ENCODE data around the gene CRYGN.

CRYGN gene

GRCh38 chr7:151410405-151411390 is 29.2 kb downstream of the CRYGN start:
- TF ChIP-seq REST (IDR thresholded peaks at IDR 0.05; ENCODE audit: insufficient replicate concordance, low read depth) (no peak), CTCF (IDR thresholded peaks at IDR 0.05; ENCODE audit: insufficient read depth, low read length) (no peak), SPI1 (IDR thresholded peaks at IDR 0.05; ENCODE audit: borderline replicate concordance, low read depth) (no peak), GABPA (IDR thresholded peaks at IDR 0.05; ENCODE audit: low read depth) (no peak), POLR2AphosphoS5 (IDR thresholded peaks at IDR 0.05; ENCODE audit: low read depth) (no peak)
- DNase-seq (ENCODE audit: low read depth in 1 of 2, low spot score in 1 of 2): no peak
- H3K4me3 ChIP-seq (replicated peaks; ENCODE audit: insufficient read depth, low read length): no peak overlapping the region
- peaks cover 29% of the 10 kb centered on the region for H3K27me3 ChIP-seq (ENCODE audit: insufficient read depth, poor library complexity, severe bottlenecking)
- H3K27ac ChIP-seq (replicated peaks): no peak overlapping the region

GRCh38 chr7:151409667-151410404 is 30.1 kb downstream of the CRYGN start, which contains the start of gene WDR86:
Gene WDR86, minus strand, starts transcription at chr7:151410038. Its CDS starts 449 bp downstream, at chr7:151409589.
- no peak for DNase-seq (ENCODE audit: low read depth in 1 of 2, low spot score in 1 of 2)
- TF ChIP-seq GABPA (IDR thresholded peaks at IDR 0.05; ENCODE audit: low read depth) (no peak), REST (IDR thresholded peaks at IDR 0.05; ENCODE audit: insufficient replicate concordance, low read depth) (no peak), SPI1 (IDR thresholded peaks at IDR 0.05; ENCODE audit: borderline replicate concordance, low read depth) (no peak), POLR2AphosphoS5 (IDR thresholded peaks at IDR 0.05; ENCODE audit: low read depth) (no peak), CTCF (IDR thresholded peaks at IDR 0.05; ENCODE audit: insufficient read depth, low read length) (no peak)
- Histone ChIP-seq H3K27ac (replicated peaks) (no peak within 1 kb of the TSS), H3K4me3 (replicated peaks; ENCODE audit: insufficient read depth, low read length) (no peak within 1 kb of the TSS), H3K27me3 (ENCODE audit: insufficient read depth, poor library complexity, severe bottlenecking) (peaks cover 29% of the 10 kb centered on the region)

- peaks cover 29% of the 10 kb centered on the region for H3K27me3 ChIP-seq (ENCODE audit: insufficient read depth, poor library complexity, severe bottlenecking)
Measured at GRCh38 chr7:151408839-151409666, 30.9 kb downstream of the CRYGN start.

More at GRCh38 chr7:151408839-151409666, 30.9 kb downstream of the CRYGN start:
- no peak for TF ChIP-seq POLR2AphosphoS5 (IDR thresholded peaks at IDR 0.05; ENCODE audit: low read depth)
- no peak for TF ChIP-seq REST (IDR thresholded peaks at IDR 0.05; ENCODE audit: insufficient replicate concordance, low read depth)
- TF ChIP-seq GABPA (IDR thresholded peaks at IDR 0.05; ENCODE audit: low read depth): no peak
- no peak for TF ChIP-seq SPI1 (IDR thresholded peaks at IDR 0.05; ENCODE audit: borderline replicate concordance, low read depth)
- no peak for TF ChIP-seq CTCF (IDR thresholded peaks at IDR 0.05; ENCODE audit: insufficient read depth, low read length)
- Histone ChIP-seq H3K27ac (replicated peaks) (no peak overlapping the region), H3K4me3 (replicated peaks; ENCODE audit: insufficient read depth, low read length) (no peak overlapping the region)
- peak in 1 of 2 experiments; percentile 45 for DNase-seq (ENCODE audit: low read depth in 1 of 2, low spot score in 1 of 2)

Measured in HL-60 (cell line).